Measurements from ENCODE around the gene SAMD8.
"Not testable (repeated sequence)": the region's sequence is repeated elsewhere in the genome, so short reads cannot be mapped to it uniquely, and the experiment has no call there.

SAMD8 gene

GRCh38 chr10:75107756-75108683, 3.4 kb upstream of the SAMD8 start:
- no peak for DNase-seq (ENCODE audit: low read depth)
- no peak overlapping the region for H3K4me3 ChIP-seq (ENCODE audit: low read depth, low read length)
- no peak for TF ChIP-seq CTCF (IDR thresholded peaks at IDR 0.05; ENCODE audit: insufficient read depth, low read depth, low read length, missing control alignments)

GRCh38 chr10:75108684-75109458, 2.6 kb upstream of the SAMD8 start:
- TF ChIP-seq CTCF (IDR thresholded peaks at IDR 0.05; ENCODE audit: insufficient read depth, low read depth, low read length, missing control alignments) = peak; percentile 50
- peak; percentile 29 for DNase-seq (ENCODE audit: low read depth)
- H3K4me3 ChIP-seq (ENCODE audit: low read depth, low read length) = no peak overlapping the region

- no peak overlapping the region for H3K4me3 ChIP-seq (ENCODE audit: low read depth, low read length)
- TF ChIP-seq CTCF (IDR thresholded peaks at IDR 0.05; ENCODE audit: insufficient read depth, low read depth, low read length, missing control alignments) = no peak
- DNase-seq (ENCODE audit: low read depth) = no peak
These were observed 2.0 kb upstream of the SAMD8 start for GRCh38 chr10:75109459-75109778.

GRCh38 chr10:75110006-75110632, 1.3 kb upstream of the SAMD8 start:
- H3K4me3 ChIP-seq (ENCODE audit: low read depth, low read length) = peak overlapping the region; percentile 74
- TF ChIP-seq CTCF (IDR thresholded peaks at IDR 0.05; ENCODE audit: insufficient read depth, low read depth, low read length, missing control alignments) = no peak
- peak; percentile 17 for DNase-seq (ENCODE audit: low read depth)

GRCh38 chr10:75111907-75112679, 637 bp downstream of the SAMD8 start:
- peak; percentile 71 for DNase-seq (ENCODE audit: low read depth)
- no peak for TF ChIP-seq CTCF (IDR thresholded peaks at IDR 0.05; ENCODE audit: insufficient read depth, low read depth, low read length, missing control alignments)
- peak overlapping the region; percentile 74 for H3K4me3 ChIP-seq (ENCODE audit: low read depth, low read length)

DNA sequence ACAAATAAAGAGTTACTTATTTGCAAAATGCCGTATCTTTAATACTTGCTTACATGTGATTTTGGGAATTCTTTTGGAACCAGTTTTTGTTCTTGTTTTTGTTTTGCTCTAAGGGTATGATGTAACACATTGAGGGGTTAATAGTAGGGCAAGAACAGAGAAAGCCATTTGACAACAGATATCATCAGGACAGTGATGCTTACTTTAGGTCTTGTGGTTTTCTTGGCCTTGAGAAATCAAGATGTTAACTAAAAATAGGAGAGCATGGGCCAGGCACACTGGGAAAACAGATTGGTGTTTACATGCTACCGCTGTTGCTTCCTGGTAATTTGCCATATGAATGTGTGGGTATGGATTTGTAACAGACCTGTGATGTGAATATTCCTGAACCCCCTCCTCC, 3.7 kb downstream of the SAMD8 start:
- TF ChIP-seq CTCF (IDR thresholded peaks at IDR 0.05; ENCODE audit: insufficient read depth, low read depth, low read length, missing control alignments) = no peak
- no peak overlapping the region for H3K4me3 ChIP-seq (ENCODE audit: low read depth, low read length)
- no peak for DNase-seq (ENCODE audit: low read depth)

GRCh38 chr10:75116941-75117775, 5.7 kb downstream of the SAMD8 start:
- not testable (repeated sequence) for H3K4me3 ChIP-seq (ENCODE audit: low read depth, low read length); DNase-seq (ENCODE audit: low read depth)
